Measurements from ENCODE around the gene IL23A.

IL23A gene

DNA sequence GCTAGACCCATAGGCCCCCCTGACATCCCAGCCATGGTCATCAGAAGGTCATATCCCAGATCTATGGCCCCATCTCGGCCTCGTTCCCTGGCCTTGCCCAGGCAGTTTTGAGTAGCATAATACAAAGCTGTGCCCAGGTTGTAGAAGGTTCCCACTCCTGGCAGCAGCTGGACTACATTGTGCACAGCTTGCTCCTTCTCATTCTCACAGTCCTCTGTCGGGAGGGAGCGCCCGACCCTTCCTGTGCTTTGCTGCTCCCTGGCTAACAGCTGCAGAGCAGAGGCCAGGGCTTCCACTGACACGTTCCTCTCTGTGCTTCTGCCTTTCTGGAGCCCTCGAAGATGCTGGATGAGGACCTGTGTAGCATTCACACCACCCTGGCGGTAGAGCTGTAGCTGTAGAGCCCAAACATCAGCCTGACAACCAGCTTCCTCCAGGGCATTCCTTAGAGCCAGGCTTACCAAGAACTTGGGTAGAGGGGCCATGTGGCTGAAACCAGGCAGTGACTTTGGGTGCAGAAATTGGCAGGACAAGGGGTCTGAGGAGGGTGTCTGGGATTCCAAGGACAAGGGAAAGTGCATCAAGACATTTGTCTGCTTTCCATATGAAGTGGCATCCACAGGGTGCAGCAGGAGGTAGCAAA, 22.9 kb downstream of the IL23A start:
- no peak for DNase-seq (ENCODE audit: low read depth in 3 of 3)

DNA sequence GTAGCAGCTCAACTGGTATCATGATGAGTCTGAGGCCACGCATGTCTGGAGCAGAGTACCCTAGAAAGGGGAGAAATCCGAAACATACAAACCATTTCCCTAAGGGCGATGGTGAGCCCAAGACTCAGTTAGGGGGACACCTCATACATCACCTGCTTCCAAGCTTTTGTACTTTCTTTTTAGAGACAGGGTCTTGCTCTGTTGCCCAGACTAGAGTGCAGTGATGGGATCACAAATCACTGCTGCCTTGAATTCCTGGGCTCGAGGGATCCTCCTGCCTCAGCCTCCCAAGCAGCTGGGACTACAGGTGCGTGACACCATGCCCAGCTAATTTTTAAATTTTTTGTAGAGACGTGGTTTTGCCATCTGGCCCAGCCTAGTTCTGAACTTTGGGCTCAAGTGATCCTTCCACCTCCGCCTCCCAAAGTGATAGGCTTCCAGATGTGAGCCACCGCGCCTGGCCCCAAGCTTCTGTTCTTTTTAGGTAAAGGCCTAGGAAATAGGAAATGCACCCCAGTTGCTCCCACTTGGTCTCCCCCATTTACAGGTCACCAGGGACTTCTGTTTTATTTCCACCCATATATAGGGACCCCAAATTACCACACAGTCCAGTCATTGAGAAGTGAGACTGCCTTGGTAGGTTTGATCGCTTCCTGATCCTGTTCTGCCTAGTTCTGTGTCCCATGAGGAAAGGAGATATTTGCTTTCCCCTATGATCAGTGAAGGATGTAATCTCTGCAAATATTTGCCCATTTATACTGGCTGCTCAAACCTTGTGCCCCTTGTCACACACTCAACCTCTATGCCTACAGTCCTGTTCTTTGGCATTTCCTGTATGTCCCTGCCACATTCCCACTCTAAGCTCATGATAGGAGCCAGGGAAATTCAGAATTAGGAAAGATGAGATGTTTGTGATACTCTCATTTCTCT, 23.7 kb downstream of the IL23A start, which contains the start of gene APOF:
Gene APOF (minus strand): TSS at position 728 of the 930 bp plus-strand sequence. CDS start 112 bp downstream, at position 616.
- no peak for DNase-seq (ENCODE audit: low read depth in 3 of 3)

DNA sequence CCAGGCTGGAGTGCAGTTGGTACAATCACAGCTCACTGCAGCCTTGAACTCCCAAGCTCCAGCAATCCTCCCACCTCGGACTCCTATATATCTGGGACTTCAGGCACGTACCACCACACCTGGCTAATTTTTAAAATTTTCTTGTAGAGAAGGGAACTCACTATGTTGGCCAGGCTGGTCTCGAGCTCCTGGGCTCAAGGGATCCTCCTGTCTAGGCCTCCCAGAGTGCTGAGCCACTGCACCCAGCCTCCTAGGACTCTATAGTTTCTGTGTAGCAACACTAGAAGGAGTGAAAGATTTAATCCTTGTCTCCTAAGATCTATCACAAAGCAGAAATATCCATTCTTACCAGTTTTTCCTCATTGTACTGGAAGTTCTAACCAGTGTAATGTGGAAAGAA, 28.3 kb downstream of the IL23A start:
- no peak for DNase-seq (ENCODE audit: low read depth in 3 of 3)

DNA sequence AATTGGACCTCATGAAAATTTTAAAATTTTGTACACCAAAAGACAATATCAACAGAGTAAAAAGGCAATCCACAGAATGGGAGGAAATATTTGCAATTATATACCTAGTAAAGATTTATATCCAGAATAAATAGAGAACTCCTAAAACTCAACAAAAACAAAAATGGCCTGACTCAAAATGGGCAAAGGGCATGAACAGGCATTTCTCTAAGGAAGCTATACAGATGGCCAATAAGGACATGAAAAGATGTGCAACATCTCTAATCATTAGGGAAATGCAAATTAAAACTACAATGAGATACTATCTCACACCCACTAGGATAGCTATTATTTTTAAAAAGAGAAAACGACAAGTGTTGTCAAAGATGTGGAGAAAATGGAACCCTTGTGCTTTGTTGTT, 34.8 kb downstream of the IL23A start:
- DNase-seq (ENCODE audit: low read depth in 3 of 3) = no peak

DNA sequence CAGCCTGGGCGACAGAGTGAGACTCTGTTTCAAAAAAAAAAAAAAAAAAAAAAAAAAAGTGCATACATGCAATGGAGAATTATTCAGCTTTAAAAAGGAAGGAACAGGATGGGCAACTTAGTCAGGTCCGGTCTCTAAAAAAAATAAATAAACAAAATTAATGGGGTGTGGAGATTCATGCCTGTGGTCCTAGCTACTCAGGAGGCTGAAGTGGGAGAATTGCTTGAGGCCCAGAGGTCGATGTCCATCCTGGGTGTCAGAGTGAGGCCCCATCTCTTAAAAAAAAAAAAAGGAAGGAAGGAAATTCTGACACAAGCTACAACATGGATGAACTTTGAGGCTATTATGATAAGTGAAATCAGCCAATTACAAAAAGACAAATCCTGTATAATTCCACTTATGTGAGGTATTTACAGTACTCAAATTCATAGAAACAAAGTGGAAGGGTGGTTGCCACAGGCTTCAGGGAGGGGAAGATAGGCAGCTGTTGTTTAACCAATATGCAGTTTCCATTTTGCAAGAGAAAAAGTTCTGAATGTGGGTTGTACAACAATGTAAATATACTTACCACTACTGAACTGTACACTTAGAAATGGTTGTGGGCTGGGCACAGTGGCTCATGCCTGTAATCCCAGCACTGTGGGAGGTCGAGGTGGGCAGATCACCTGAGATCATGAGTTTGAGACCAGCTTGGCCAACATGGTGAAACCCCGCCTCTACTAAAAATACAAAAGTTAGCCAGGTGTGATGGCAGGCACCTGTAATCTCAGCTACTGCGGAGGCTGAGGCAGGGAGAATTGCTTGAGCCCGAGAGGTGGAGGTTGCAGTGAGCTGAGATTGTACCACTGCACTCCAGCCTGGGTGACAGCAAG, 36.3 kb downstream of the IL23A start:
- DNase-seq (ENCODE audit: low read depth in 3 of 3) = no peak

DNA sequence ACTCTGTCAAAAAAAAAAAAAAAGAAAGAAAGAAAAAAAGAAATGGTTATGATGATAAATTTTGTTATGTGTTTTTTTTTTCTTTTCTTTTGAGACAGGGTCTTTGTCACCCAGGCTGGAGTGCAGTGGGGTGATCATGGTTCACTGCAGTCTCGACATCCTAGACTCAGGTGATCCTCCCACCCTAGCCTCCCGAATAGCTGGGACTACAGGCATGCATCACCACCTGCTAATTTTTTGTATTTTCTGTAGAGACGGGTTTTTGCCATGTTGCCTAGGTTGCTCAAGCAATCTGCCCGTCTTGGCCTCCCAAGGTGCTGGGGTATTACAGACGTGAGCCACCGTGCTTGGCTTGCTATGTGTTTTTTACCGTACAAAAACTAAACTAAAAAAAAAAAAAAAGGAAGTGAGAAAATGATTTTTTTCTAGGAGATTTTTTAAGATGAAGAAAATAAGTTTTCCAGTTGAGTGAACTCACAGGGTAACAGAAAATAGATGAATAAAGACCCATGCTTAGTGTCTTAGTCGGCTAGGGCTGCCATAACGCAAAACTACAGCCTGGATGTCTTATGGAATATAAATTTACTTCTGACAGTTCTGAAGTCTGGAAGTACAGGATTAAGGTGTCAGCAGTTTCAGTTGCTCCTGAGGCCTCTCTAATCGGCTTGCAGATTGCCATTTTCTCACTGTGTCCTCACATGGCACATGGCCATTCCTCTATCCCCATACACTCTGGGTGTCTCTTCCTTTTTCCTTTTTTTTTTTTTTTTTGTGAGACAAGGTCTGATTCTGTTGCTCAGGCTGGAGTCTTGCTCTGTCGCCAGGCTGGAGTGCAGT, 37.1 kb downstream of the IL23A start:
- no peak for DNase-seq (ENCODE audit: low read depth in 3 of 3)

DNA sequence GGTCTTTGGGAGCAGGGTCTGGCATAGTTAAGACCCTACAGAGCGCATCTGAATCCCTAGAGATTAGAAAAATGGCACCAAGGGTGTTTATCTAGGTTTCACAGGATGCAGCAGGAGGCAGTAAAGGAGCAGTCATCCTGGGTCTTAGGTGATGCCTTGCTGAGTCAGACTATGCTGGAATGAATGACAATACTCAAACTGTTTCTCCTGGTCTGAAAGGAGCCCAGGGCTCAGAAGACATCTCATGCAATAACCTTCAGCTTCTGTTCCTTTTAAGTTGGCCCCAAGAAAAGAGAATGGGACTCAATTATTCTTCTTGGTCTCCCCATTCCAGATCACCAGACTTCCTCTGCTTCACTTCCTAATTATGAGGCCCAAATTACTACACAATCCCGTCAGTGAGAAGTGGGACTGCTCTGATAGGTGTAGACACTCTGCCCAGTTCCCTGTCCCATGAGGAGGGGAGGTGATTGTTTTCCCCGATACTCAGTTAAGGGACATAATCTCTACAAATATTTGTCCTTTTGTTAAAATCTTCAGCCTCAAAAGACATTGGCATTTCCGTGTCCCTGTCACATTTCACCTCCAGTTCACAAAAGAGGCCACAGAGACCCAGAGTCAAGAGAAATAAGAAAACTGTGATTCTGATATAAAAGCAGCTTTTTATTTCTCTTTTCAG, 38.8 kb downstream of the IL23A start:
- no peak for DNase-seq (ENCODE audit: low read depth in 3 of 3)

DNA sequence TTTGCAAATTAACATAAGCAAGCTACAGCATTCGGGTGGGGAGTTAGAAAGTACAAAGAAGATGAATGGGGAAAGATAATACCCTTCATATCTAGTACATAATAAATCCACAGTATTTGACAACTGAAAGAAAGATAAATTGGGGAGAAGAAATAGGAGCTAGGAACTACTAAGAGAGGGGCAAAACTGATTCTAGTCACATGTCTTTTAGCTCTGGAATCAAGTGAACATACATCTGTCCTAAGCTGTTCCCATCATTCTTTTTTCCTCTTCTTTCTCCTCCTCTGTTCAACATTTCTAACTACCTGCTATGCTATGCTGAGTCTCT, 39.3 kb downstream of the IL23A start:
- no peak for DNase-seq (ENCODE audit: low read depth in 3 of 3)

DNA sequence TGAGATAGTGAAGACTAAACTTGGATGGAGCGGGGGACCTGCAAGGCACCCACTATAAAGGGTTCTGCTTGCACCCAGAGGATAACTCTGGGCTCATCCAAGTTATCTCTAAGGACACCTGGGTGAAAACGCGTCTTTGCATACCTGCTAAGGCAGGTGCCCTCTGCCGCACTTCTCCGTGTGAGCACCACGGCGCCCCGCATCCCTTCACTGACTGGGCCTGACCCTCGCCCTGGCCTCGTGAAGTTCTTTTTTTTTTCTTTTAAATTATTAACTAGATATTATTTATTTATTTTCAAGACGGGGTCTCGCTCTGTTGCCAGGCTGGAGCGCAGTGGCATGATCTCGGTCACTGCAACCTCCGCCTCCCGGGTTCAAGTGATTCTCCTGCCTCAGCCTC, 43.9 kb downstream of the IL23A start:
- DNase-seq (ENCODE audit: low read depth in 3 of 3) = no peak

DNA sequence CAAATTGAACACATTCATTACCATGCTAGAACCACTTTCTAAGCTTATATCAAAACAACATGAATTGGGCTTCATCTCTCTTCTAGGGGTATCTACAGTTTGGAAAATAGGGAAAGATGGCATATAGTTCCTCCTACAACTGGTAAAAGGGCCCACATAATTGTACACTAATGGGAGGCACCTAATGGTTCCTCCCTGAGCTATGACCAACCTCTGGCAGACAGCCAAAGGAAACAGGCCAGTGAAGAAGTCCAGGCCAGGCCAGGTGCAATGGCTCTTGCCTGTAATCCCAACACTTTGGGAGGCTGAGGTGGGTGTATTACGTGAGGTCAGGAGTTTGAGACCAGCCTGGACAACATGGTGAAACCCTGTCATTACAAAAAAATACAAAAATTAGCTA, 47.2 kb downstream of the IL23A start:
- DNase-seq (ENCODE audit: low read depth in 3 of 3) = no peak

DNA sequence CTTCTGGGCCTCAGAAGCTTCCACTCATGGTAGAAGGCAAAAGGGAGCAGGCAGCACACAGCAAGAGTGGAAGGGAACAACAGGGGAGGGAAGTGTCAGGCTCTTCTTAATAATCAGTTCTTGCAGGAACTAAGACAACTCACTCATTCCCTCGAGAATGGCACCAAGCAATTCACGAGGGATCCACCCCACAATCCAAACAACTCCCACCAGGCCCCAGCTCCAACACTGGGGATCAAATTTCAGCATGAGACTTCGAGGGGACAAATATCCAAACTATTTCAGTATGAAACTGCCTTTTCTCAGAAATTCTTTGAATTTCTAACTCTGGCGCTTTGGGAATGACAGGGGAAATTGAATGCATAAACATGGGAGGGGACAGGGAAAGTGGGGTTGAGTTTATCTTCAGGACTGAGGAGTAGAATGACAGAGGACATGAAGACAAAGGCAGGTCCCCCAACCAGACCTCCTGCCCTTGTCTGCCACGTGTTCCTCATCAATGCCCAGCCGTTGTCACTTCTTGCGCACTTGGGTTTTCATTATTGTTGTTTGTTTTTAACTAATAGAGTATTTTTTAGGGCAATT, 48.6 kb downstream of the IL23A start:
- no peak for DNase-seq (ENCODE audit: low read depth in 3 of 3)

DNA sequence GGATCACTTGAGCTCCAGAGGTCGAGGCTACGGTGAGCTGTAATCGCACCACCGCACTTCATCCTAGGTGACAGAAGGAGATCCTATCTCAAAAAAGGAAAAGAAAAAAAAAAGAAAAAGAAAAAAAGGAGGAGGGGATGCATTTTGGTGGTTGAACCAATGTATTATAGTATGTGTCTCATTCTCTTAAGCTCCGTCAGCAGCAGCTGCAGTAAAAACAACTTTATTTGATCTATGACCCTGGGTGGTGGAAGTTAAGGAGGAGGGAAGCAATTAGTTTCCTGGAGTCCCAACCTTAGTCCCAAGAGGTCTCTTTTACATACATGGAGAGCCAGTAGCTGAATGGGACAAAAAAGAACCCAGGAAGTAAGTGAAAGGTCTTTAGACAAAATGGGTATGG, 50.7 kb downstream of the IL23A start:
- DNase-seq (ENCODE audit: low read depth in 3 of 3) = no peak
